Right atrium auricular region (tissue), 2 donors: Measurements from ENCODE around the gene XIRP1. TPM values are rescaled to one million over a fixed set of nuclear protein-coding genes. Genes with fewer than 3 reads are reported as not detected.

ENCODE experiments used
- DNase-seq: peaks from one replicate; pipeline ENCODE4 v3.0.0-alpha.2; 2019; ENCODE audit warnings: low spot score
- H3K27ac ChIP-seq, 2 donors: fragments of 200-600 bp; sonication (generic); 1 replicate in 1 of 2; 2 replicates in 1 of 2; pipeline ENCODE4 v1.5.1; 2016 to 2019
- H3K27me3 ChIP-seq, 2 donors: fragments of 200-600 bp; sonication (generic); one replicate each; pipeline versions ENCODE4 v1.5.1 to v1.6.0; 2017 to 2019
- H3K36me3 ChIP-seq: fragments of 200-600 bp; sonication (generic); one replicate; pipeline ENCODE4 v1.5.1; 2016
- H3K4me1 ChIP-seq, 2 donors: fragments of 200-600 bp; sonication (generic); one replicate each; pipeline versions ENCODE4 v1.5.1 to v1.6.0; 2017 to 2019
- H3K4me3 ChIP-seq, 2 donors: fragments of 200-600 bp; sonication (generic); 1 replicate in 1 of 2; 2 replicates in 1 of 2; pipeline ENCODE4 v1.5.1; 2017 to 2019; ENCODE audit warnings: mild to moderate bottlenecking in 1 of 2, moderate library complexity in 1 of 2
- H3K9me3 ChIP-seq, 2 donors: fragments of 200-600 bp; sonication (generic); one replicate each; pipeline ENCODE4 v1.5.1; 2019
- total RNA-seq, 2 donors: library from RNA; depleted of rRNA; stranded (reverse); fragments of >200 nt; gene quantifications; one replicate each; pipeline ENCODE4 v1.1.0, GENCODE V29; 2016
- TF ChIP-seq, protein P1 (sequence below), 2 donors: fragments of 200-600 bp; sonication (generic); IDR thresholded peaks; one replicate each; pipeline ENCODE4 v1.5.1; 2019; ENCODE audit warnings: antibody characterized with exemption in 2 of 2

XIRP1 gene
- total RNA-seq, 2 donors from 2014 or later = 319 to 1,274 TPM

DNA sequence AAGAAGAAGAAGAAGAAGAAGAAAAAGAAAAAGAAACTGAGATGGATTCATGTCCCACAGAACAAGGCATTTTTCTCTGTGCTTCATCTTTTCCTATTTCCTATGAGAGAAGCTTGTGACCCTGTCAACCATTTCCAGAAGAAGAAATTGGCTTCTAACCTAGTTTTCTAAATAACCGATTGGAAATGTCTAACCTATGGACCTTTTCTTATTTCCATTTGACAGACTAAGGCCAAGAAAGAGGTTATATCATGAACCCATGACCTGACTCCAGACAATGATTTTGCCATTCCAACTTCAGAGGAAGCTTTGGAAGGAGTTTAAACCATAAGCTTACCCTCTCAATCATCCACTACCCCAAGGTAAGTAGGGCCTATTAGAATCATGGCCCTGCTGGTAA, 22.7 kb downstream of the XIRP1 start:
- Histone ChIP-seq H3K9me3 (no peaks in the 10 kb centered on the region), H3K36me3 (no peaks in the 10 kb centered on the region), H3K27ac (no peak overlapping the region), H3K4me3 (no peak overlapping the region), H3K4me1 (peaks cover 0 to 21% of the 10 kb centered on the region in 2 donors), H3K27me3 (no peaks in the 10 kb centered on the region)
- DNase-seq = no peak
- TF ChIP-seq, protein P1, sequence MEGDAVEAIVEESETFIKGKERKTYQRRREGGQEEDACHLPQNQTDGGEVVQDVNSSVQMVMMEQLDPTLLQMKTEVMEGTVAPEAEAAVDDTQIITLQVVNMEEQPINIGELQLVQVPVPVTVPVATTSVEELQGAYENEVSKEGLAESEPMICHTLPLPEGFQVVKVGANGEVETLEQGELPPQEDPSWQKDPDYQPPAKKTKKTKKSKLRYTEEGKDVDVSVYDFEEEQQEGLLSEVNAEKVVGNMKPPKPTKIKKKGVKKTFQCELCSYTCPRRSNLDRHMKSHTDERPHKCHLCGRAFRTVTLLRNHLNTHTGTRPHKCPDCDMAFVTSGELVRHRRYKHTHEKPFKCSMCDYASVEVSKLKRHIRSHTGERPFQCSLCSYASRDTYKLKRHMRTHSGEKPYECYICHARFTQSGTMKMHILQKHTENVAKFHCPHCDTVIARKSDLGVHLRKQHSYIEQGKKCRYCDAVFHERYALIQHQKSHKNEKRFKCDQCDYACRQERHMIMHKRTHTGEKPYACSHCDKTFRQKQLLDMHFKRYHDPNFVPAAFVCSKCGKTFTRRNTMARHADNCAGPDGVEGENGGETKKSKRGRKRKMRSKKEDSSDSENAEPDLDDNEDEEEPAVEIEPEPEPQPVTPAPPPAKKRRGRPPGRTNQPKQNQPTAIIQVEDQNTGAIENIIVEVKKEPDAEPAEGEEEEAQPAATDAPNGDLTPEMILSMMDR (IDR thresholded peaks at IDR 0.05) = no peak

DNA sequence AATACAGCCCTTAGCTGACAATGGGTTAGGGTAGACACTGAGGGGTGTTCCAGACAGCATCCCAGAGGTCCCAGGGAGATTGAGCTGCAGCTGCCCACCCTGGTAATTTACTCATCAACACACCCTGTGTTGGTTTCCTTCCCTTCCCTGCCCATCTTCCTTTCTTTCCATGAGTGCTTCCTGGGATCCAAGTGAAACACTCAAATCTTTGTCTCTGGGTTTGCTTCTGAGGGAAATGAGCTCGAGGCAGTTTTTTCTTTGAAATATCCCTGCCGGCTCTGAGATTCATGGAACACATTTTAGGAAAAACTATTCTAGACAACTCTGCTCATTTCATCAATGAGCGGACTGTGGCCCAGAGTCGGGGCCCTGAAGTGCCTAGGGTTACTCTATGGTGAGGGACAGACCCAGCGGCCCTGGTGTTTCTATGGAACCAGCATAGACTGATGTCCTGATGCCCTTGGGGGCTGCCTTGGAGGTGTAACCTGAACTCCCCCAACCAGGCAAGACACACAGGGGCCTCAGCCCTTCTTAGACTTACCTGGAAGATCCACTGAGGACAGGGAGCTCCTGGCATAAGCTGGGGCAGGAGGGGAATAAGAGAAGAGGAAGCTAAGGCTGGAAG, 24.1 kb downstream of the XIRP1 start:
- Histone ChIP-seq H3K9me3 (no peaks in the 10 kb centered on the region), H3K27ac (no peak overlapping the region), H3K4me1 (peaks cover 0 to 21% of the 10 kb centered on the region in 2 donors), H3K36me3 (no peaks in the 10 kb centered on the region), H3K27me3 (no peaks in the 10 kb centered on the region), H3K4me3 (no peak overlapping the region)
- TF ChIP-seq, protein P1 (IDR thresholded peaks at IDR 0.05) = no peak
- DNase-seq = no peak

DNA sequence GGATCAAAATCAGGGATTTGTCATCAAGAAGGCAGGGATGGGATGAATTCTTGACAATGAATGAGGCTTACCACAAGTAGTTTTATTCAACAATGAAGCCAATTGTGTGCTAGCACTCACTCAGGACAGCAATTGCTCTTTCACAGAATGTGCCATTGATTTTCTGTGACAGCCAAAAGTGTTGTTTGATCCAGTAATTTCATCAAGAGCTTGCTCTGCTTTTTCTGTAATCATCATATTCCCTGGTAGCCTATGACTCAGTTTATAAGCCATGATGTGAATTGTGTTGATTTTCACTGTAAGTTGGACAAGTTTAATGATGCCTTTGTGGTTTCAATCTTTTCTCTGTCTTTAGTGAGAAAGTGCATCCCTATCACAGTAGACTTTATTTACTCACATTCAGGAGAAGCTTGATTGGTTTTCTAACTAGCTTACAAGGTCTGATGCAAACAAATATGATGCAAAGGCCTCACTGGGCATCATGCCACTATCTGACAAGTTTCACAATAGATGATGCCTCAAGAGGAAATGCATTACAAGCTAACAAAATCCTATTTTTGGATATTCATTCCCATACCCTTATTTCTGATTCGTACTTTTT, 25.4 kb downstream of the XIRP1 start:
- H3K27ac ChIP-seq = peak overlapping the region; percentile 4 to 23
- TF ChIP-seq, protein P1 (IDR thresholded peaks at IDR 0.05) = no peak
- no peak overlapping the region for H3K4me3 ChIP-seq
- DNase-seq = peak; percentile 94
- no peaks in the 10 kb centered on the region for H3K36me3 ChIP-seq
- H3K9me3 ChIP-seq = no peaks in the 10 kb centered on the region
- peaks cover 0 to 21% of the 10 kb centered on the region in 2 donors for H3K4me1 ChIP-seq
- H3K27me3 ChIP-seq = no peaks in the 10 kb centered on the region

DNA sequence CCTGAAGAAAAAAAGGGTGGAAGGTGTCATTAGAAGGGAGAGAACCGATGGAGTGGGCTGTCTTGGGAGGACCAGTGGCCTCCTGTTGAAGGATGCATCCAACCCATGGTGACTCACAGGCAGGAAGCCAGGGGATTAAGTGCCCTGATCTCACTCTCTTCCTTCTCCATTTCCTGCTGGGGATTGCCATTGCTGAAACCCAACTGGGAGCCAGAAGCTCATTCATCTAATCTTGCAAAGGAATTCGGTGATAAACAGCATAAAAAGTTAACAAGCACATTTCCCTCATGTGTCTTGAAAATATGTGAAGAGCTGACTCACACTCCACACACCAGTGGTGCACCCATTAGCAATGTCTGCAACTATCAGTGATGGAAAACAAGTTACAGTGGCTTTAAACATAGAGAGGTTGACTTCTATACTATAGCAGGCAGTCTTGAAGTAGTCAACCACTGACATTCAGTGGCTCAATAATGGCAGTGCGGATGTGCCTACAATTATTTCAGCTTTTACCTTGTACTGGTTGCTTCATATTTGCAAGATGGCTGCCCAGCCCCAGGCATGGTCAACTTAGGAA, 26.2 kb downstream of the XIRP1 start:
- Histone ChIP-seq H3K4me3 (no peak overlapping the region), H3K27ac (peak overlapping the region; percentile 4 to 23), H3K36me3 (no peaks in the 10 kb centered on the region), H3K27me3 (no peaks in the 10 kb centered on the region), H3K4me1 (peaks cover 0 to 21% of the 10 kb centered on the region in 2 donors), H3K9me3 (no peaks in the 10 kb centered on the region)
- TF ChIP-seq, protein P1 (IDR thresholded peaks at IDR 0.05) = no peak
- DNase-seq = no peak

DNA sequence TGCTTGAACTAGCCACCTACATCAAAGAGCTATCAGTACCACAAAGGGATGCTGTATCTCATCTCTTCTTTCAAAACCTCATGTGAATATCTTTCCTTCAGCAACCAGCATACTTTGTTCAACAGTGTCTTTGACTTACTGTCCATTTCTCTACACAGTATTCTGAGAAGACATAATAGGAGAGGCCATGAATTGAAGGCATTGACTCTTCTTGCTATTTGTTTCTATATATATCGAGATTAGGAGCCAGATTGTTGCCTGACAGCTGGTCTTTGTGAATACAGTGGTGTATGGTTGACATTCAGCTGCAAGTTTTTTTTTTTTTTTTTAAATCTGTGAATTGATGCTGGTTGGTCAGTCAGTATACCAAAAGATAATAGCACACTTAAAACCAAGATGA, 26.9 kb downstream of the XIRP1 start:
- H3K4me1 ChIP-seq = peaks cover 0 to 21% of the 10 kb centered on the region in 2 donors
- no peaks in the 10 kb centered on the region for H3K27me3 ChIP-seq
- H3K9me3 ChIP-seq = no peaks in the 10 kb centered on the region
- H3K4me3 ChIP-seq = no peak overlapping the region
- DNase-seq = no peak
- peak overlapping the region in 1 of 2 donors; percentile 23 for H3K27ac ChIP-seq
- TF ChIP-seq, protein P1 (IDR thresholded peaks at IDR 0.05) = no peak
- no peaks in the 10 kb centered on the region for H3K36me3 ChIP-seq
